Measurements from ENCODE around the gene SLC27A5. TPM values are rescaled to one million over a fixed set of nuclear protein-coding genes. Genes with fewer than 3 reads are reported as not detected.
"Not testable (repeated sequence)": the region's sequence is repeated elsewhere in the genome, so short reads cannot be mapped to it uniquely, and the experiment has no call there.

Gene SLC27A5
- total RNA-seq, 1 experiment from 2014 or later = 9.9 TPM

GRCh38 chr19:58522709-58523108 is 10.9 kb upstream of the SLC27A5 start:
- no peak for DNase-seq (ENCODE audit: low read depth)

- DNase-seq (ENCODE audit: low read depth) = no peak
Measured at GRCh38 chr19:58521651-58522050, 9.9 kb upstream of the SLC27A5 start.

GRCh38 chr19:58520257-58520599 is 8.4 kb upstream of the SLC27A5 start:
- DNase-seq (ENCODE audit: low read depth) = no peak

- peak; percentile 95 for DNase-seq (ENCODE audit: low read depth)
Measured at GRCh38 chr19:58519355-58520256, 7.8 kb upstream of the SLC27A5 start, which contains the start of gene ZBTB45. ZBTB45 (minus strand) TSS chr19:58519810; CDS start chr19:58517673, 2,137 bp downstream.

- DNase-seq (ENCODE audit: low read depth) = peak; percentile 69
Measured at GRCh38 chr19:58519087-58519354, 7.2 kb upstream of the SLC27A5 start.

GRCh38 chr19:58518256-58519086 is 6.7 kb upstream of the SLC27A5 start:
- no peak for DNase-seq (ENCODE audit: low read depth)

- no peak for DNase-seq (ENCODE audit: low read depth)
Measured at GRCh38 chr19:58516964-58517833, 5.4 kb upstream of the SLC27A5 start.

- DNase-seq (ENCODE audit: low read depth) = no peak
Measured at GRCh38 chr19:58516246-58516836, 4.5 kb upstream of the SLC27A5 start.

GRCh38 chr19:58515259-58515658 is 3.5 kb upstream of the SLC27A5 start:
- no peak for DNase-seq (ENCODE audit: low read depth)

- no peak for DNase-seq (ENCODE audit: low read depth)
Measured at GRCh38 chr19:58514564-58515022, 2.8 kb upstream of the SLC27A5 start.

- DNase-seq (ENCODE audit: low read depth) = peak; percentile 57
Measured at GRCh38 chr19:58513694-58514563, 2.1 kb upstream of the SLC27A5 start.

GRCh38 chr19:58513213-58513693 is 1.5 kb upstream of the SLC27A5 start:
- DNase-seq (ENCODE audit: low read depth) = no peak

- DNase-seq (ENCODE audit: low read depth) = no peak
Measured at GRCh38 chr19:58510084-58510862, 1.5 kb downstream of the SLC27A5 start.

- no peak for DNase-seq (ENCODE audit: low read depth)
Measured at GRCh38 chr19:58509731-58510083, 2.1 kb downstream of the SLC27A5 start.

GRCh38 chr19:58507602-58508223 is 4.1 kb downstream of the SLC27A5 start:
- not testable (repeated sequence) for DNase-seq (ENCODE audit: low read depth)

- no peak for DNase-seq (ENCODE audit: low read depth)
Measured at GRCh38 chr19:58500242-58500641, 11.6 kb downstream of the SLC27A5 start.

- DNase-seq (ENCODE audit: low read depth) = peak; percentile 98
Measured at GRCh38 chr19:58499021-58499927, 12.5 kb downstream of the SLC27A5 start.
